Adrenal gland (tissue), 12 donors: Measurements from ENCODE around the gene OTUD6A. TPM values are rescaled to one million over a fixed set of nuclear protein-coding genes. Genes with fewer than 3 reads are reported as not detected.

Source experiments
- DNase-seq, 7 donors: peaks; one replicate each; pipeline ENCODE4 v3.0.0-alpha.2; 2019 to 2020
- H3K27ac ChIP-seq, 5 donors: fragments of 200-600 bp; sonication (generic) in 4 of 5; 1 replicate in 3 of 5; 2 replicates in 2 of 5; pipeline versions ENCODE4 v1.5.1 to v1.8.0; 2016 to 2020; ENCODE audit warnings: mild to moderate bottlenecking in 1 of 5
- H3K27me3 ChIP-seq: fragments of 200-600 bp; 2 replicates; pipeline ENCODE4 v1.8.0; 2021
- H3K36me3 ChIP-seq, 2 donors: fragments of 200-600 bp; replicated peaks in 1 of 2; 1 replicate in 1 of 2; 2 replicates in 1 of 2; pipeline versions ENCODE4 v1.5.1 to v1.8.0; 2018 to 2022
- H3K4me1 ChIP-seq, 2 donors: fragments of 200-600 bp; replicated peaks in 1 of 2; 1 replicate in 1 of 2; 2 replicates in 1 of 2; pipeline versions ENCODE4 v1.5.1 to v1.8.0; 2018 to 2021
- H3K4me3 ChIP-seq, 4 donors: fragments of 200-600 bp; sonication (generic) in 3 of 4; one replicate each; pipeline ENCODE4 v1.5.1; 2016 to 2018
- H3K9me3 ChIP-seq, 3 donors: fragments of 200-600 bp; sonication (generic) in 1 of 3; replicated peaks in 1 of 3; 1 replicate in 2 of 3; 2 replicates in 1 of 3; pipeline versions ENCODE4 v1.5.1 to v1.8.0; 2016 to 2021
- CTCF ChIP-seq, 6 experiments: fragments of 450-650 bp in 4 of 6; fragments of 200-600 bp in 2 of 6; sonication (generic) in 1 of 6; IDR thresholded peaks; 1 replicate in 5 of 6; 2 replicates in 1 of 6; pipeline versions ENCODE4 v1.5.1 to v1.8.0; 2016 to 2021; ENCODE audit warnings: antibody characterized with exemption in 6 of 6, mild to moderate bottlenecking in 2 of 6, moderate library complexity in 1 of 6
- POLR2A ChIP-seq, 2 donors: fragments of 450-650 bp; IDR thresholded peaks; one replicate each; pipeline ENCODE4 v1.6.1; 2017; ENCODE audit warnings: antibody characterized with exemption in 2 of 2, mild to moderate bottlenecking in 2 of 2, moderate library complexity in 1 of 2
- WGBS, 4 donors: extraction: QIAGEN DNeasy Blood & Tissue Kit in 2 of 4; methylation state at CpG; one replicate each; pipeline versions ENCODE4 v1.1.5 to v1.1.7; 2013 to 2017; 5-methylcytosine and 5-hydroxymethylcytosine counted together
- intact Hi-C, 2 donors: fragments of 100-400 bp; cut with DNase I; formaldehyde crosslinking; loops; one replicate each; pipeline versions ENCODE4 v1.14.1 to v1.15.0; 2022 to 2023
- polyA plus RNA-seq, 3 donors: library from polyadenylated mRNA; stranded (reverse); fragments of 200-250 nt in 2 of 3; fragments of 350-450 nt in 1 of 3; fragmentation: Illumina TruSeq in 1 of 3; extraction: RNeasy Lipid Tissue Mini Kit (QIAGEN cat#74804) in 1 of 3; gene quantifications; one replicate each; pipeline ENCODE4 v1.2.3, GENCODE V29; 2013 to 2014
- total RNA-seq, 9 donors: library from RNA; depleted of rRNA in 4 of 9; stranded (reverse); fragments of >200 nt in 4 of 9; fragments of 120-200 nt in 1 of 9; fragmentation: NEBNext Ultra II Directional in 1 of 9; extraction: Animal tissue kit (Norgen Biotek cat#: 25700) in 1 of 9; gene quantifications; one replicate each; pipeline versions ENCODE4 v1.1.0 to v1.2.4, GENCODE V29; 2013 to 2023
- donor health status: healthy with polysubstance abuse.
- donor health status: Bipolar disorder and iron deficiency.
- donor health status: DM: yes; HTN: yes; CAD: no.
- donor health status: DM: no; HTN: no; CAD: no.
- donor health status: DM: no; HTN: no; CAD: no.
- donor health status: DM: yes; HTN: yes; CAD: no.

The OTUD6A gene
- total and polyA plus RNA-seq, 12 donors, result not detected

- Histone ChIP-seq H3K36me3 (no peaks in the 10 kb centered on the region), H3K4me1 (no peaks in the 10 kb centered on the region), H3K27ac (no peak overlapping the region), H3K9me3 (no peaks in the 10 kb centered on the region), H3K27me3 (no peaks in the 10 kb centered on the region), H3K4me3 (no peak overlapping the region)
- 83 to 91% (median 89%) methylated on average over 29 to 52 of the region's 52 CpGs for WGBS, 4 donors
- intact Hi-C loops, result no loop called here
- DNase-seq, result no peak
- TF ChIP-seq CTCF (IDR thresholded peaks at IDR 0.05), result no peak
These were observed 799 bp downstream of the OTUD6A start for GRCh38 chrX:70062961-70063550.

- no peak overlapping the region for H3K4me3 ChIP-seq
- H3K9me3 ChIP-seq, result no peaks in the 10 kb centered on the region
- no peaks in the 10 kb centered on the region for H3K36me3 ChIP-seq
- no peaks in the 10 kb centered on the region for H3K4me1 ChIP-seq
- DNase-seq, result no peak
- WGBS, 4 donors, result 77 to 90% (median 86%) methylated on average over 7 of the region's 7 CpGs
- H3K27me3 ChIP-seq, result no peaks in the 10 kb centered on the region
- TF ChIP-seq CTCF (IDR thresholded peaks at IDR 0.05), result no peak
- no peak for TF ChIP-seq POLR2A (IDR thresholded peaks at IDR 0.05)
- no peak overlapping the region for H3K27ac ChIP-seq
- intact Hi-C loops, result no loop called here
These were observed 4.4 kb downstream of the OTUD6A start for GRCh38 chrX:70066646-70067045.

GRCh38 chrX:70079297-70079696 lies 17.0 kb downstream of the OTUD6A start:
- Histone ChIP-seq H3K27ac (no peak overlapping the region), H3K4me1 (no peaks in the 10 kb centered on the region), H3K36me3 (no peaks in the 10 kb centered on the region), H3K27me3 (peaks cover 12% of the 10 kb centered on the region), H3K9me3 (no peaks in the 10 kb centered on the region), H3K4me3 (no peak overlapping the region)
- DNase-seq, result no peak
- intact Hi-C loops, result no loop called here
- 78 to 83% (median 83%) methylated on average over 5 of the region's 5 CpGs for WGBS, 4 donors
- TF ChIP-seq POLR2A (IDR thresholded peaks at IDR 0.05) (no peak), CTCF (IDR thresholded peaks at IDR 0.05) (no peak)

GRCh38 chrX:70079870-70080269 lies 17.6 kb downstream of the OTUD6A start:
- WGBS, 4 donors, result 45 to 72% (median 67%) methylated on average over 3 of the region's 3 CpGs
- H3K4me3 ChIP-seq, result no peak overlapping the region
- H3K27me3 ChIP-seq, result peaks cover 12% of the 10 kb centered on the region
- H3K27ac ChIP-seq, result no peak overlapping the region
- DNase-seq, result no peak
- intact Hi-C loops, result no loop called here
- H3K36me3 ChIP-seq, result no peaks in the 10 kb centered on the region
- H3K4me1 ChIP-seq, result no peaks in the 10 kb centered on the region
- TF ChIP-seq POLR2A (IDR thresholded peaks at IDR 0.05) (no peak), CTCF (IDR thresholded peaks at IDR 0.05) (no peak)
- H3K9me3 ChIP-seq, result no peaks in the 10 kb centered on the region
